HepG2 (cell line): Measurements from ENCODE around the gene SDC4. TPM values are rescaled to one million over a fixed set of nuclear protein-coding genes. Genes with fewer than 3 reads are reported as not detected.
A peak's percentile ranks its signal among the peaks of the same experiment; 100 is the strongest.

ENCODE experiments used
- BRCA1 ChIP-seq: sonication (generic); formaldehyde crosslinking; IDR thresholded peaks from 2 replicates; pipeline ENCODE4 v1.4.0; 2020; ENCODE audit warnings: missing genetic modification reagents
- CHD2 ChIP-seq: IDR thresholded peaks from 2 replicates; pipeline ENCODE4 v1.6.1; 2011; ENCODE audit warnings: low read depth, low read length, improper control_type of control experiment
- GRHL1 ChIP-seq: sonication (generic); formaldehyde crosslinking; conservative IDR thresholded peaks from 2 replicates; pipeline ENCODE4 v1.8.0; 2022; ENCODE audit warnings: missing genetic modification reagents
- MYNN ChIP-seq: sonication (generic); formaldehyde crosslinking; IDR thresholded peaks from 2 replicates; pipeline ENCODE4 v1.4.0; 2020; ENCODE audit warnings: mild to moderate bottlenecking, low read depth, missing genetic modification reagents
- NBN ChIP-seq: fragments of 450-650 bp; conservative IDR thresholded peaks from 2 replicates; pipeline ENCODE4 v1.6.1; 2017
- POGZ ChIP-seq: sonication (generic); formaldehyde crosslinking; IDR thresholded peaks from 2 replicates; pipeline ENCODE4 v1.4.0; 2020; ENCODE audit warnings: mild to moderate bottlenecking, missing genetic modification reagents
- SOX6 ChIP-seq, 2 experiments: fragments of 450-650 bp in 1 of 2; sonication (generic) in 1 of 2; formaldehyde crosslinking in 1 of 2; IDR thresholded peaks; 2 replicates each; pipeline versions ENCODE4 v1.4.0 to v1.6.1; 2017 to 2020; ENCODE audit warnings: antibody characterized with exemption in 1 of 2, mild to moderate bottlenecking in 1 of 2, missing genetic modification reagents in 1 of 2
- TSC22D2 ChIP-seq: sonication (generic); formaldehyde crosslinking; IDR thresholded peaks from 2 replicates; pipeline ENCODE4 v1.5.1; 2020; ENCODE audit warnings: missing genetic modification reagents, mild to moderate bottlenecking, borderline replicate concordance
- ZBTB10 ChIP-seq: sonication (generic); formaldehyde crosslinking; IDR thresholded peaks from 2 replicates; pipeline ENCODE4 v1.4.0; 2020; ENCODE audit warnings: missing genetic modification reagents, borderline replicate concordance
- ZFP91 ChIP-seq: sonication (generic); formaldehyde crosslinking; IDR thresholded peaks from 2 replicates; pipeline ENCODE4 v1.9.0; 2022; ENCODE audit warnings: missing genetic modification reagents, mild to moderate bottlenecking, borderline replicate concordance
- ZHX1 ChIP-seq: sonication (generic); formaldehyde crosslinking; IDR thresholded peaks from 2 replicates; pipeline ENCODE4 v1.8.1; 2022; ENCODE audit warnings: low read depth, mild to moderate bottlenecking, missing genetic modification reagents
- ZNF138 ChIP-seq: sonication (generic); formaldehyde crosslinking; IDR thresholded peaks from 2 replicates; pipeline ENCODE4 v1.5.0; 2020; ENCODE audit warnings: mild to moderate bottlenecking, low read depth, missing genetic modification reagents
- ZNF280B ChIP-seq: sonication (generic); formaldehyde crosslinking; IDR thresholded peaks from 2 replicates; pipeline ENCODE4 v1.5.0; 2020; ENCODE audit warnings: missing genetic modification reagents, mild to moderate bottlenecking, borderline replicate concordance
- ZNF296 ChIP-seq: sonication (generic); formaldehyde crosslinking; conservative IDR thresholded peaks from 2 replicates; pipeline ENCODE4 v1.5.0; 2020; ENCODE audit warnings: mild to moderate bottlenecking, missing genetic modification reagents
- ZNF367 ChIP-seq: sonication (generic); formaldehyde crosslinking; IDR thresholded peaks from 2 replicates; pipeline ENCODE4 v1.4.0; 2020; ENCODE audit warnings: missing genetic modification reagents, borderline replicate concordance
- ZNF607 ChIP-seq: sonication (generic); formaldehyde crosslinking; IDR thresholded peaks from 2 replicates; pipeline ENCODE4 v1.5.1; 2020; ENCODE audit warnings: missing genetic modification reagents, mild to moderate bottlenecking, borderline replicate concordance
- polyA plus RNA-seq, 8 experiments: library from polyadenylated mRNA; depleted of rRNA in 3 of 8; stranded (reverse) in 7 of 8; unstranded in 1 of 8; fragments of >200 nt; fragmentation: Illumina TruSeq in 4 of 8; extraction: Trizol in 4 of 8; gene quantifications; 2 replicates each; pipeline versions ENCODE4 v1.2.1 to v1.2.3, GENCODE V29; 2011 to 2016; ENCODE audit warnings: low read depth in 4 of 8, missing spikeins in 1 of 8, mixed read lengths in 1 of 8; ENCODE audit not compliant: insufficient read depth in 1 of 8
- total RNA-seq, 5 experiments: library from RNA; depleted of rRNA; stranded (reverse); fragments of >200 nt; fragmentation: Illumina TruSeq; extraction: Trizol; gene quantifications; 2 replicates each; pipeline ENCODE4 v1.2.3, GENCODE V29; 2016; ENCODE audit warnings: low read depth in 1 of 5

SDC4 gene
- total and polyA plus RNA-seq, 2 of the 13 experiments (the other 11 are each of a cell fraction or from before 2014, with no cell fraction given): 49.0 to 65.1 TPM

- TF ChIP-seq POGZ (peak; percentile 70; the same call in 1 of the 2 replicates), MYNN (CRISPR knock-in tag) (no peak; the same call in 1 of the 2 replicates), GRHL1 (no peak), CHD2 (0 out of 2 replicates have a peak, but pooled peaks have one; percentile 29), SOX6 (IDR thresholded peaks at IDR 0.05) (no peak), SOX6 (CRISPR knock-in tag; IDR thresholded peaks at IDR 0.05) (peak; percentile 48; the same call in 1 of the 2 replicates), ZNF296 (CRISPR knock-in tag) (no peak), ZNF280B (peak; percentile 67; the same call in 1 of the 2 replicates), NBN (no peak), ZNF607 (CRISPR knock-in tag) (peak; percentile 88), ZFP91 (peak; percentile 74; the same call in 1 of the 2 replicates), BRCA1 (peak; percentile 86; the same call in 1 of the 2 replicates), TSC22D2 (CRISPR knock-in tag) (0 out of 2 replicates have a peak, but pooled peaks have one; percentile 37), ZNF138 (CRISPR knock-in tag) (peak; percentile 67; the same call in 1 of the 2 replicates), ZNF367 (CRISPR knock-in tag) (peak; percentile 83; the same call in 1 of the 2 replicates), ZBTB10 (CRISPR knock-in tag) (no peak), ZHX1 (0 out of 2 replicates have a peak, but pooled peaks have one; percentile 72)
Observed at GRCh38 chr20:45347936-45348778, at the start of gene SDC4 (continued).
